CD4-positive, alpha-beta T cell treated with Interleukin-15 for 4 hours (primary cell): Measurements from ENCODE around the gene ACSF2.

Experiments
- DNase-seq: peaks from one replicate; pipeline ENCODE4 v3.0.0-alpha.2; 2020; ENCODE audit warnings: low spot score

The ACSF2 gene

GRCh38 chr17:50478391-50479381 lies 52.7 kb downstream of the ACSF2 start, which contains the start of gene RSAD1:
Gene RSAD1, plus strand, starts transcription at chr17:50478860. Its CDS starts 25 bp downstream, at chr17:50478885.
- DNase-seq, result peak; percentile 88

DNA sequence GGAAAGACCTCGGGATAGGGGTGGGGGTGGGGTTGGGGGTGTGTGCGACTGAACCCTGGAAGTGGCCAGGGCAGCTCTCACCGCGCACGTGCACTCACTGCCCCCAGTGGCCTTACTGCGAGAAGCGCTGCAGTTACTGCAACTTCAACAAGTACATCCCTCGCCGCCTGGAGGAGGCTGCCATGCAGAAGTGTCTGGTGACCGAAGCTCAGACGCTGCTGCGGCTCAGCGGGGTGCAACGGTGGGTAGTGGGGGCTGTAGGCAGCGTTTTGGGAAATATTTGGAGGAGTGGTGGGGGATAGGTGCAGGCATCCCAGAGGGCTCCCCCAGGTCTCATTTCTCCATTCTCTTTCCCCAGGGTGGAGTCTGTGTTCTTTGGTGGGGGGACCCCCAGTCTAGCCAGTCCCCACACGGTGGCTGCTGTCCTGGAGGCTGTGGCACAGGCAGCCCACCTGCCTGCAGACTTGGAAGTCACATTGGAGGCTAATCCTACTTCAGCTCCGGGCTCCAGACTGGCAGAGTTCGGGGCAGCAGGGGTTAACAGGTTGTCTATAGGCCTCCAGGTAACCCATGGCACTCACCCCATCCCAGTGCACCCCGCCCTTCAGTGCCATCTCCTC lies 53.6 kb downstream of the ACSF2 start:
- DNase-seq, result peak; percentile 61

GRCh38 chr17:50480142-50480764 lies 54.2 kb downstream of the ACSF2 start:
- no peak for DNase-seq

DNA sequence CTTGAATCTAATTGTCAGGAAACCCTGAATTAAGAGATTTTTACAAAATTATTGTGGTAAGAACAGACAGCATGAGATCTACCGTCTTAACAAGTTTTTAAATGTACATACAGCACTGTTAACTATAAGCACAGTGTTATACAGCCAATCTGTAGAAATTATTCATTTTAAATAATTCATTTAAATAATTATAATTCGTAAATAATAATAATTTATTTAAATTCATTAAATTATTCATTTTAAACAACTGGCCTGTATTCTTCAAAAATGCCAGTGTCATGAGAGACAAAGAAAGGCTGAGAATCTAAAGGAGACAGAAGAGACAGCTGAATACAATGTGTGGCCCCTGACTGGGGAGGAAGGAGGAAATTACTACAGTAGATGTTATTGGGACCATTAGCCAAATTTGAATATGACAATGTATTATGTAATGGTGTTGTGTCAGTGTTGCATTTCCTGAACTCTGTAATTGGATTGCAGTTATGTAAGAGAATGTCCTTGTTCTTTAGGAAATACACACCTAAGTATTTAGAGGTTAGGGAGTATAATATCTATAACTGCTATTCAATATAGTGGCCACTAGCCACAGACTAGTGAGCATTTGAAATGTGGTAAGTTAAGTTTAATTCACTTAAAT lies 55.0 kb downstream of the ACSF2 start:
- no peak for DNase-seq

DNA sequence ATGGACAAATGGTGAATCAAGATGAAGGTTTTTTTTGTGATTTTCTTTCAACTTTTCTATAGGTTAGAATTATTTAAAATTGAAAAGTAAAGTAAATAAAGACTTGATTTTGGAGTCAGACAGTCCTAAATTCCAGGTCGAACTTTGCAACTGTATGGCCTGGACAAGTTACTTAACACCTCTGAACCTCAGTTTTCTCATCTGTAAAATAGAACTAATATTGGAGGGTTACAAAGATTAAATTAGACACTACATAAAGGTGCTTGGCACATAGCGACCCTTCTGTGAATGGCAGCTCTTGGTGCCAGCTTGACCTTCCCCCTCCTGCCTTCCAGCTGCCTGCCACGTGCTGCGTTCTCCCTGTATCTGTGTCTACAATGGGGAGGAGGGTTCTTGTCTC lies 55.6 kb downstream of the ACSF2 start:
- no peak for DNase-seq

DNA sequence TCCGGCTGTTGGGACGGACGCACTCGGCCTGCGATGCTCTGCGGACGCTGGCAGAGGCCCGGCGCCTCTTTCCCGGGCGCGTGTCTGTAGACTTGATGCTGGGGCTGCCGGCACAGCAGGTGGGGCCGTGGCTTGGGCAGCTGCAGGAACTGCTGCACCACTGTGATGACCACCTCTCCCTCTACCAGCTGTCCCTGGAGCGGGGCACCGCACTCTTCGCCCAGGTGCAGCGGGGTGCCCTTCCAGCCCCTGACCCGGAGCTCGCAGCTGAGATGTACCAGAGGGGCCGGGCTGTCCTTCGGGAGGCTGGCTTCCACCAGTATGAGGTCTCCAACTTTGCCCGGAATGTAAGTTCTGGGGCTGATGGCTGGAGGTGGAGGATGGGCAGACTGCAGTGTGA lies 56.1 kb downstream of the ACSF2 start:
- no peak for DNase-seq

DNA sequence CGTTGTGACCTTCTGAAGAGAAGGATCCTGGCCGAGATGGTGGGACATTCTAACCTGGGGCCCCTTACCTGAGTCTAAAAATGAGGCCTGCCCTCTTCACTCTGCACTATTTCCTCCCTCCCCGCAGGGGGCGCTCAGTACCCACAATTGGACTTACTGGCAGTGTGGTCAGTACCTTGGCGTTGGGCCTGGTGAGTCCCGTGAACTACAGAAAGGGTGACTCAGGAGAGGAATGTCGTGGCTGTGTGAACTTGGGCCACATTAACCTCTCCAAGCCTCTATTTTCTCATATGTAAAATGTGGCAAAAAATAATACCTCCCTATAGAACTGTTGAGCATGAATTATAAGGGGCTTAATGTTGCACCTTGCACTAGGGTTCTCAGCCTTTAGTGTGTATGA lies 56.5 kb downstream of the ACSF2 start:
- DNase-seq, result peak; percentile 74

DNA sequence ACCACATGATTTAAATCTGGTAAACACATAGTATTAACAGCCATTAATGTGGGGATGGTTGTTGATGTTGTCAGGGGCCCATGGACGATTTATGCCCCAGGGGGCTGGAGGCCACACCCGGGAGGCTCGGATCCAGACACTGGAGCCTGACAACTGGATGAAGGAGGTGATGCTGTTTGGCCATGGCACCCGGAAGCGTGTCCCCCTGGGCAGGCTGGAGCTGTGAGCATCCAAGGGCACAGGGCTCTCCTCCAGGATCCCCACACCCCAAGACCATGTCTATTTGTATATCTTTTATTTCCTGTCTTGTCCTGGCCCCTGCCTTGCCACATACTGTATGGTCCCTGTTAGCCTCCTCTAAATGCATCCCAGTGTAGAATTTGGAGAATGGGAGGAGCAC lies 57.2 kb downstream of the ACSF2 start:
- no peak for DNase-seq

DNA sequence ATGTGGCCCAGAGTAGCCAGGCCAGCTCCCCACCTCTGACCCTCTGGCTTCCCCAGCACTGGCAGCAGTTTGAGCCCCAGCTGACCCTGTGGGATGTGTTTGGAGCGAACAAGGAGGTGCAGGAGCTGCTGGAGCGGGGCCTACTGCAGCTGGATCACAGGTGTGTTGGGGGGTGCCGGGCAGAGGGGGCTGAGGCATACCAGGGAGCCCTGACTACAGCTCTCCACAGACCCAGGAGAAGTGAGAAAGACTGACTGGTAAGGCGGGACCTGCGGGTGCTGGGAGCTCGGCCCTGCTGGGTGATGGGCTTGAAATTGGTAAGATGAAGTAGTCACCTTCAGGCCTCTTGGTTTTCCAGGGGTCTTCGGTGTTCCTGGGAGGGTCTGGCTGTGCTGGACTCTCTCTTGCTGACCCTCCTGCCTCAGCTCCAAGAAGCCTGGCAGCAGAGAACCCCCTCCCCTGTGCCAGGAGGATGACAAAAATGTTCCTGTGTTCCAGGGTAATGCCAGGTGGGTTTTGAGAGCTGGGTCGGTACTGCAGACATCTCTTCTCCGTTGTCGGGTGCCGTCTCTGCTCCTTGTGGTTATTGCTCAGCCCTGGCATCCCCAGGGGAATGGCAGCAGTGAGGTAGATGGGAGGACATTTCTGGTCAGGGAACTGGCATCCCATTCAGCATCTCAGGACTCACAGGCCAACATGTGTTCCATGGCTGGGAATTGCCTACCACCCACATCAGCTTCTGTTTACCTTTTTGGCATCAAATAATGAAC lies 58.6 kb downstream of the ACSF2 start:
- DNase-seq, result no peak

GRCh38 chr17:50487213-50488096 lies 61.4 kb downstream of the ACSF2 start:
- no peak for DNase-seq

- DNase-seq, result no peak
Observed at GRCh38 chr17:50488880-50489279, 62.9 kb downstream of the ACSF2 start.

DNA sequence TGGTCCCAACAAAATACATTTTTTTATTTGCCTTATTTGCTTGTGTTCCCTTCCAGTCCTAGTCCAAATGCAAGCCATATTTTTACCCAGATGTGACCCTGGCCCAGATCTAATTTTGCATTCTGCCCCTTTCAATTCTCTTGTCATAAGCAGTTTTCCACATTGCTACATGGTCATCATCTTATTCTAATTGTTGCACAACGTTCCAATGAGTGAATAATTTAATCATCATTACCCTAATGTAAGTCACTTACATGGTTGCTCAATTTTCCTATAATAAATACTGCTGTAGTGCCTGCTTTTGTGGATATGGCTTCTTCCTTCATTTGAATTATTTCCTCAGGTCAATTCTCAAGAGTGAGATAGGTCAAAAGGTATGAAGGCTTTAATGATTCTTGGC lies 65.5 kb downstream of the ACSF2 start:
- DNase-seq, result no peak

DNA sequence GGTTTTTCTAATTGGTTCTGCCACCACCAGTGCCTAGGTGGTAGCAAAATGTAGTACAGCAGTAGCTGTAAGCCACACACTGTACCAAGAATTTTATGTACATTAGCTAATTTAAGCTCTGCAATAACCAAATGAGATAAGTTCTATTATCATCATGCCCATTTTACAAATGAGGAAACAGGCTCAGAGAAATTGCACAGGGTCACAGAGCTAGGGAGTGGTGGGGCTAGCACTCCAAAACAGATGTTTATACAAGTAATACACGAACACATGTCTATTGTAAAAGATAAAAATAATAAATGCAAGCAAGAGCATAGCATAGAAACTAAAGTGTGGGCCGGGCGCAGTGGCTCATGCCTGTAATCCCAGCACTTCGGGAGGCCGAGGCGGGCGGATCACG lies 66.2 kb downstream of the ACSF2 start:
- DNase-seq, result no peak

DNA sequence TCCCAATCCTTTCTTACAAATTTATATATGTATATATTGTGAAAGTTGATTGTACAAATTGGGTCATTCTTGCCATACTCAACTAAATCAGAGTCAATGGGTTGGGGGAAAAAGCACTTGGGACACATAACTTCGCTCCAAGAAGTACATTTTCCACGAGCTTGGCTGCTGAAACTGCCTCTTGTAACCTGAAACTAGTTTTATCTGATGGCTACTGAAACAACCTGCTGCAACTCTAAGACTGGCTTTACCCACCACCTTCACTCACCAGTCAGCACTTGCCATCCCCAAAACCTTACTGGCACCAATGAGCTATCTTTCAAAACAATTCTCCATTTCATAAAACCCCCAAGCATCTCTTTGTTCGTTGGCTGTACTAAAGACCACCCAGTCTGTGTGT lies 67.7 kb downstream of the ACSF2 start:
- no peak for DNase-seq

DNA sequence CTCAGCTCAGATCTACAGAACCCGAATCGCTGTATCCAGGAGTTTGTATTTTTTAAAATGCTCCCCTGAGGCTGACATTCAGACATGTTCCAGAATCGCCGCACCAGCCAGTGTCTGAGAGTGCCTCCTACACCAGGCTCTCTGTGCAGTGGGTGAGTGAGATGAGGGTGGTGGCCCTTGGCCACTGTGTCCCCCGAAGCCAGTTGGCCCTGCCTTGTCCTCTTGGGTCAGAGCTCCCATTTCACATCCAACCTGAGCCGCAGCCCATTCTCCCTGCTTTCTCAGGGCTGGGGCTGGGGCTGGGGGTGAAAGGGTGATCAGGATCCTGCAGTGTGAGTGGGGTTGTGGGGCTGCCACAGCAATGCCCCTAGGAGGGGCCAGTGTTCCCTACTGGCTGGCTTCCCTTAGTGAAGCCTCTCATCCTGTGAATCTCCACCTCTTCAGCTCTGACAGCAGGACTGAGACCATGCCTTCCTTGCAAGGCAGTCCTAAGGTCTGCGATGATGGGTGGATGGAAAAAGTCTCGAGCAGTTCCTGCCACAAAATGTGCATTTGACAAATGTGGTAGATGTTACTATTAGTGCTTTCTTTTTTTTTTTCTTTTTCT lies 69.3 kb downstream of the ACSF2 start:
- DNase-seq, result no peak

DNA sequence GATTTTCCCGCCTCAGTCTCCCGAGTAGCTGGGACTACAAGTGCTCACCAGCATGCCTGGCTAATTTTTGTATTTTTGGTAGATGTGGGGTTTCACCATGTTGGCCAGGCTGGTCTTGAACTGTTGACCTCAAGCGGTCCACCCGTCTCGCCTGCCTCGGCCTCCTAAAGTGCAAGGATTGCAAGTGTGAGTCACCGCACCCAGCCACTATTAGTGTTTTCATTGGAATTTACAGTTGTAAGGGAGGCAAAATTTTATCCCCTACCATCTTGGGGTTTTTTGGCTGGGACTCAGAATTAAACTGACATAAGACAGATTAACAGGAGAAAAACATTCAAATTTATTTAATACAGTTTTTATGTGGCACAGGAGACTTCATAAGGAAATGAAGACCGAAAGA lies 69.9 kb downstream of the ACSF2 start:
- DNase-seq, result no peak

DNA sequence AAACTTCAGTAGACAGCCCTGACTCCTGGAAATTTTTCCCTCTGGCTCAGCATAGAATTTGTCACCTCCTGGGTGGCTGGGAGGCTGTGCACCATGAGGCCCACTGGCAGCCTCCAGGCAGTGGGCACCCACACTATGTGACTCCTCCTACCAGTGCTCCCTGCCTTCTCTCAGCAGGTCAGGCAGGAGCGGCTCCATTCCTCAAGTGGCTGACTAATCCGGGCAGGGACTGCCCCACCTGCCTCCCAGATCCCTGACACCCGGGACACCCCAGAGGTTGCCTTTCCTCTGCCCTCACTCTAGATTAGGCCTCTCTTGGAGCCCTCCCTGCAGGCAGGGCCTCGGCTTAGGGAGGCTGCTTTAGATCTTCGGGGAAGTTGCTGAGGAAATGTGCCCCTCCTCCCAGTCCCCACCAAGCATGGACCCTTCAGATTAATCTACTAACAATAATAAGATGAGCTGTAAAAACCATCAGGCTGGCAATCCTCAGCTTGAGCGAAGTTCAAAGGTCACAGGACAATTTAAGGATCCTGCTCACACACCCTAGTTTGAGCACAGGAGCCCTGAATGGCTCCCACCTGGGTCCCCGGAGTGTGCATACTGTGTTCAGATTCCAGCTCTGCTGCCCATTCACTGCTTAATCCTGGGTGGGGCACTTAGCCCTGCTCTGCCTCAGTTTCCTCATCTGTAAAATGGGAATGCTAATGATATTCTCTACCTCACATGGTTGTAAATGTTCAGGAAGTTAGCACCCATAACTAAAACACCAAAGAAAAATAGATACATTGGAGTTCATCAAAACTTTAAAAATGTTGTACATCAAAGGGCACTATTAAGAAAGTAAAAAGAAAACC lies 72.2 kb downstream of the ACSF2 start:
- no peak for DNase-seq

DNA sequence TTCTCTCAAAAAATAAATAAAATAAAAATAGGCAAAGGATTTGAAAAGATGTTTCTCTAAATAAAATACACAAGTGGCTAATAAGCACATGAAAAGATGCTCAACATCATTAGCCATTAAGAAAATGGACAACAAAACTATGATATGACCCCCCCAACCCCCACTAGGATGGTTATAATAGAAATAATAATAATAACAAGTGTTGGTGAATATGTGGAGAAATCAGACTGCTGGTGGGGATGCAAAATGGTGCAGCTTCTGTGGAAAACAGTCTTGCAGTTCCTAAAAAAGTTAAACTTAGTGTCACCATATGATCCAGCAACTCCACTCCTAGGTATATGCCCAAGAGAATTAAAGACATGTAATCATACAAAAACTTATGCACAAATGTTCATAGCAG lies 73.3 kb downstream of the ACSF2 start:
- DNase-seq, result no peak

DNA sequence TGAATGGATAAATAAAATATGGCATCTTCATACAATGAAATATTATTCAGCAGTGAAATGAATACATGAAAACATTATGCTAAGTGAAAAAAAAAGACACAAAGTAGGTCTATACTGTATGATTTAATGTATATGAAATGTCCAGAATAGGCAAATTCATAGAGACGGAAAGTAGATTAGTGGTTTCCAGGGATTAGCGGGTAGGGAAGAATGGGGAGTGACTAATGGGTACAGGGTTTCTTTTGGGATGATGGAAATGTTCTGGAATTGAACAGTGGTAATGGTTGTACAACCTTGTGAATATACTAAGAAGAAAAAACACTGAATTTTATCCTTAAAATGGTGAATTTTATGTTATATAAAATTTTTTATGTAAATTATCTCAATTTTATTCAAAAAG lies 73.7 kb downstream of the ACSF2 start:
- no peak for DNase-seq
